ENCODE results near the gene GPR15LG. TPM values are rescaled to one million over a fixed set of nuclear protein-coding genes. Genes with fewer than 3 reads are reported as not detected.

Gene GPR15LG
- total RNA-seq, 5 donors from 2014 or later (not counting 1 experiment from before 2014, with no cell fraction given): not detected

- no peak overlapping the region for H3K27ac Mint-ChIP-seq
- Histone ChIP-seq H3K4me1 (ENCODE audit: control insufficient read depth in 1 of 2, extremely low read depth in 1 of 2, insufficient read depth in 2 of 2, low read length in 2 of 2) (no peaks in the 10 kb centered on the region), H3K9me3 (no peaks in the 10 kb centered on the region), H3K27me3 (replicated peaks in 1 of 2; ENCODE audit: control insufficient read depth in 2 of 2, extremely low read depth in 1 of 2, insufficient read depth in 2 of 2, low read length in 1 of 2) (peaks cover 4 to 28% of the 10 kb centered on the region in 2 experiments), H3K4me3 (ENCODE audit: control insufficient read depth in 1 of 2, extremely low read depth in 1 of 2, low read length in 1 of 2) (no peak overlapping the region), H3K27ac (ENCODE audit: low read length) (no peak overlapping the region), H3K36me3 (ENCODE audit: control insufficient read depth in 2 of 2, extremely low read depth in 1 of 2, insufficient read depth in 1 of 2, low read length in 1 of 2) (no peaks in the 10 kb centered on the region)
- DNase-seq (no peak), ATAC-seq (replicated peaks in 1 of 4) (no peak)
- no peaks in the 10 kb centered on the region for H3K36me3 Mint-ChIP-seq
- ChIA-PET POLR2A (no interaction called here), CTCF (no interaction called here)
- 84% methylated on average over 4 of the region's 4 CpGs for WGBS (ENCODE audit: insufficient coverage)
- peaks cover 19 to 31% of the 10 kb centered on the region in 2 donors for H3K27me3 Mint-ChIP-seq
- no peaks in the 10 kb centered on the region for H3K4me1 Mint-ChIP-seq
- no peak overlapping the region for H3K4me3 Mint-ChIP-seq
- no peaks in the 10 kb centered on the region for H3K9me3 Mint-ChIP-seq
These were observed 60.3 kb downstream of the GPR15LG start for GRCh38 chr10:84233940-84234339.

DNA sequence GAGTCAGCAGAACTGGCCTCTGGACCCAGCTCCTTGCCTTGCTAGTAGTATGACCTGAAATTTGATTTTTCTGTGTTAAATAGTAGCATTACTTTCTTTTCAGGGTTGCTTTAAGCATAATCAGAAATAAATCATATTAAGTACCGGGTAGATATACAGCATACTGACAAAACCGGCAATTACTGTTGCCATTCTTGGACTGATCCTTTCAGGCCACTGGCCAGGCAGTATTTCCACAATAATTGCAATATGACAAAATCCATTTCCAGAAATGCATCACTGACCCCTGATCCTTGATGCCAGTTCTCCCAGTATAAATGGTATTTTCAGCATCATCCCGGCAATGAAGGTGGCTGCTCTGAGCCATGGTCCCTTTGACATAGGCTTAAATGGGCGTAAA lies 60.9 kb downstream of the GPR15LG start:
- no peak for ATAC-seq (replicated peaks in 1 of 4)
- no peaks in the 10 kb centered on the region for H3K9me3 Mint-ChIP-seq
- H3K27ac Mint-ChIP-seq: no peak overlapping the region
- no peak overlapping the region for H3K4me3 Mint-ChIP-seq
- H3K9me3 ChIP-seq: no peaks in the 10 kb centered on the region
- WGBS (ENCODE audit: insufficient coverage): 76% methylated on average over 3 of the region's 4 CpGs
- ChIA-PET CTCF (no interaction called here), POLR2A (no interaction called here)
- peaks cover 2 to 28% of the 10 kb centered on the region in 2 experiments for H3K27me3 ChIP-seq (replicated peaks in 1 of 2; ENCODE audit: control insufficient read depth in 2 of 2, extremely low read depth in 1 of 2, insufficient read depth in 2 of 2, low read length in 1 of 2)
- H3K4me3 ChIP-seq (ENCODE audit: control insufficient read depth in 1 of 2, extremely low read depth in 1 of 2, low read length in 1 of 2): no peak overlapping the region
- no peaks in the 10 kb centered on the region for H3K4me1 Mint-ChIP-seq
- H3K4me1 ChIP-seq (ENCODE audit: control insufficient read depth in 1 of 2, extremely low read depth in 1 of 2, insufficient read depth in 2 of 2, low read length in 2 of 2): no peaks in the 10 kb centered on the region
- H3K36me3 Mint-ChIP-seq: no peaks in the 10 kb centered on the region
- H3K27ac ChIP-seq (ENCODE audit: low read length): no peak overlapping the region
- DNase-seq: no peak
- no peaks in the 10 kb centered on the region for H3K36me3 ChIP-seq (ENCODE audit: control insufficient read depth in 2 of 2, extremely low read depth in 1 of 2, insufficient read depth in 1 of 2, low read length in 1 of 2)
- peaks cover 23 to 29% of the 10 kb centered on the region in 2 donors for H3K27me3 Mint-ChIP-seq

Other genes with a start within 250 kb of the GPR15LG start
- gene GHITM, start 34.3 kb upstream of the GPR15LG start, total RNA-seq: 10 to 100 TPM; 68.6 to 84.9 (median 83.8) TPM
- gene CDHR1, start 20.7 kb downstream of the GPR15LG start, total RNA-seq: 1 to 10 TPM in 3 of 5 donors, under 1 TPM in 2; 0.41 to 2.1 (median 1.1) TPM
- not detected for gene LRIT2, start 51.7 kb downstream of the GPR15LG start, total RNA-seq
- not detected for gene LRIT1, start 67.7 kb downstream of the GPR15LG start, total RNA-seq
- gene RGR, start 71.3 kb downstream of the GPR15LG start, total RNA-seq: not detected
- gene CCSER2, start 154.8 kb downstream of the GPR15LG start, total RNA-seq: 100 to 1,000 TPM; 109 to 137 (median 115) TPM